Spleen (tissue), 11 donors: ENCODE data around the gene ABCB9. TPM values are rescaled to one million over a fixed set of nuclear protein-coding genes. Genes with fewer than 3 reads are reported as not detected.

Experiments used
- DNase-seq: peaks from one replicate; pipeline ENCODE4 v3.0.0-alpha.2; 2020
- H3K27ac ChIP-seq, 8 donors: fragments of 200-600 bp; sonication (generic) in 7 of 8; 1 replicate in 4 of 8; 2 replicates in 4 of 8; pipeline versions ENCODE4 v1.5.0 to v1.8.0; 2016 to 2021; ENCODE audit warnings: inconsistent platforms in 4 of 8, mild to moderate bottlenecking in 4 of 8, moderate library complexity in 1 of 8
- H3K27me3 ChIP-seq, 7 donors: fragments of 200-600 bp; sonication (generic) in 6 of 7; replicated peaks in 1 of 7; 1 replicate in 4 of 7; 2 replicates in 3 of 7; pipeline versions ENCODE4 v1.5.0 to v1.8.0; 2016 to 2021; ENCODE audit warnings: inconsistent platforms in 3 of 7, mild to moderate bottlenecking in 1 of 7
- H3K36me3 ChIP-seq, 6 donors: fragments of 200-600 bp; sonication (generic) in 5 of 6; 1 replicate in 4 of 6; 2 replicates in 2 of 6; pipeline versions ENCODE4 v1.5.0 to v1.8.0; 2016 to 2021; ENCODE audit warnings: inconsistent platforms in 2 of 6
- H3K4me1 ChIP-seq, 6 donors: fragments of 200-600 bp; sonication (generic) in 5 of 6; 1 replicate in 3 of 6; 2 replicates in 3 of 6; pipeline versions ENCODE4 v1.5.0 to v1.8.0; 2016 to 2021; ENCODE audit warnings: inconsistent platforms in 3 of 6
- H3K4me3 ChIP-seq, 8 donors: fragments of 200-600 bp; sonication (generic) in 7 of 8; 1 replicate in 4 of 8; 2 replicates in 4 of 8; pipeline versions ENCODE4 v1.5.0 to v1.8.0; 2016 to 2021; ENCODE audit warnings: inconsistent platforms in 4 of 8, mild to moderate bottlenecking in 4 of 8, moderate library complexity in 2 of 8
- H3K9me3 ChIP-seq, 8 donors: fragments of 200-600 bp; sonication (generic) in 7 of 8; 1 replicate in 4 of 8; 2 replicates in 4 of 8; pipeline versions ENCODE4 v1.5.0 to v1.8.0; 2016 to 2021; ENCODE audit warnings: inconsistent platforms in 4 of 8
- CTCF ChIP-seq, 11 experiments: fragments of 200-600 bp in 7 of 11; fragments of 450-650 bp in 4 of 11; sonication (generic) in 4 of 11; IDR thresholded peaks in 8 of 11; conservative IDR thresholded peaks in 3 of 11; 1 replicate in 7 of 11; 2 replicates in 4 of 11; pipeline versions ENCODE4 v1.4.0 to v1.8.0; 2016 to 2021; ENCODE audit warnings: antibody characterized with exemption in 11 of 11, inconsistent platforms in 4 of 11, mild to moderate bottlenecking in 1 of 11
- POLR2A ChIP-seq, 3 donors: fragments of 450-650 bp; IDR thresholded peaks; one replicate each; pipeline ENCODE4 v1.5.1; 2017; ENCODE audit warnings: antibody characterized with exemption in 3 of 3, mild to moderate bottlenecking in 1 of 3
- POLR2AphosphoS5 ChIP-seq, 3 donors: sonication (generic); formaldehyde crosslinking; IDR thresholded peaks; one replicate each; pipeline ENCODE4 v1.5.1; 2017; ENCODE audit warnings: antibody characterized with exemption in 3 of 3
- WGBS, 5 donors: extraction: QIAGEN DNeasy Blood & Tissue Kit in 3 of 5; methylation state at CpG; one replicate each; pipeline versions ENCODE4 v1.1.5 to v1.1.7; 2013 to 2018; 5-methylcytosine and 5-hydroxymethylcytosine counted together
- intact Hi-C: fragments of 100-400 bp; cut with DNase I; formaldehyde crosslinking; loops from one replicate; pipeline ENCODE4 v1.15.0; 2023; ENCODE audit warnings: low total_unique reads
- polyA plus RNA-seq, 3 donors: library from polyadenylated mRNA; stranded (reverse); fragments of 200-250 nt; gene quantifications; one replicate each; pipeline ENCODE4 v1.2.1, GENCODE V29; 2013
- total RNA-seq, 7 donors: library from RNA; depleted of rRNA in 3 of 7; stranded (reverse); fragments of >200 nt in 3 of 7; fragmentation: NEBNext Ultra II Directional in 4 of 7; extraction: Animal tissue kit (Norgen Biotek cat#: 25700) in 4 of 7; gene quantifications; one replicate each; pipeline versions ENCODE4 v1.1.0 to v1.2.1, GENCODE V29; 2016 to 2021
- donor health status: healthy with polysubstance abuse.
- donor health status: DM: no; HTN: no; CAD: no; lungs with moderate emphysema.
- donor health status: DM: no; HTN: no; CAD: no.
- donor health status: Bipolar disorder and iron deficiency.
- donor health status: healthy.
- donor health status: DM: no; HTN: no; CAD: no.
- donor health status: DM: yes; HTN: yes; CAD: no.

The ABCB9 gene
- total and polyA plus RNA-seq, 10 donors, result 1.5 to 6.2 (median 4.5) TPM

- Histone ChIP-seq H3K4me3 (no peak overlapping the region), H3K9me3 (no peaks in the 10 kb centered on the region), H3K4me1 (peaks cover 7 to 41% (median 28%) of the 10 kb centered on the region in 6 donors), H3K36me3 (peaks cover 0 to 6% (median 2%) of the 10 kb centered on the region in 6 donors), H3K27ac (no peak overlapping the region), H3K27me3 (no peaks in the 10 kb centered on the region)
- TF ChIP-seq POLR2A (IDR thresholded peaks at IDR 0.05), result no peak
- WGBS, 5 donors, result 75 to 94% (median 89%) methylated on average over 13 to 19 of the region's 19 CpGs
- intact Hi-C loops, result no loop called here
- no peak for DNase-seq
These were observed 1.6 kb downstream of the ABCB9 start for GRCh38 chr12:122964439-122965257.

- H3K27ac ChIP-seq, result no peak overlapping the region
- TF ChIP-seq POLR2A (IDR thresholded peaks at IDR 0.05), result no peak
- no peak for TF ChIP-seq CTCF (IDR thresholded peaks at IDR 0.05 in 8 of 11, conservative IDR thresholded peaks at IDR 0.05 in 3 of 11)
- no peak for TF ChIP-seq POLR2AphosphoS5 (IDR thresholded peaks at IDR 0.05)
- 46 to 74% (median 65%) methylated on average over 3 to 8 of the region's 8 CpGs for WGBS, 5 donors
- intact Hi-C loops, result no loop called here
- H3K4me3 ChIP-seq, result no peak overlapping the region
- H3K27me3 ChIP-seq, result no peaks in the 10 kb centered on the region
- peaks cover 7 to 41% (median 28%) of the 10 kb centered on the region in 6 donors for H3K4me1 ChIP-seq
- peaks cover 0 to 12% (median 2%) of the 10 kb centered on the region in 6 donors for H3K36me3 ChIP-seq
- no peaks in the 10 kb centered on the region for H3K9me3 ChIP-seq
- no peak for DNase-seq
These were observed 2.4 kb downstream of the ABCB9 start for GRCh38 chr12:122963941-122964265.

GRCh38 chr12:122961531-122962329, 4.5 kb downstream of the ABCB9 start:
- WGBS, 5 donors, result 81 to 91% (median 84%) methylated on average over 10 of the region's 10 CpGs
- no peaks in the 10 kb centered on the region for H3K27me3 ChIP-seq
- H3K27ac ChIP-seq, result no peak overlapping the region
- DNase-seq, result no peak
- peaks cover 0 to 12% (median 2%) of the 10 kb centered on the region in 6 donors for H3K36me3 ChIP-seq
- H3K4me1 ChIP-seq, result peaks cover 7 to 39% (median 26%) of the 10 kb centered on the region in 6 donors
- no peak for TF ChIP-seq CTCF (IDR thresholded peaks at IDR 0.05 in 8 of 11, conservative IDR thresholded peaks at IDR 0.05 in 3 of 11)
- no peak for TF ChIP-seq POLR2A (IDR thresholded peaks at IDR 0.05)
- no peak for TF ChIP-seq POLR2AphosphoS5 (IDR thresholded peaks at IDR 0.05)
- H3K4me3 ChIP-seq, result no peak overlapping the region
- intact Hi-C loops, result no loop called here
- no peaks in the 10 kb centered on the region for H3K9me3 ChIP-seq

- no peaks in the 10 kb centered on the region for H3K9me3 ChIP-seq
- TF ChIP-seq POLR2A (IDR thresholded peaks at IDR 0.05) (no peak), CTCF (IDR thresholded peaks at IDR 0.05 in 8 of 11, conservative IDR thresholded peaks at IDR 0.05 in 3 of 11) (no peak), POLR2AphosphoS5 (IDR thresholded peaks at IDR 0.05) (no peak)
- peaks cover 0 to 24% (median 15%) of the 10 kb centered on the region in 6 donors for H3K4me1 ChIP-seq
- no peak overlapping the region for H3K4me3 ChIP-seq
- DNase-seq, result no peak
- intact Hi-C loops, result no loop called here
- 90 to 95% (median 94%) methylated on average over 8 of the region's 8 CpGs for WGBS, 5 donors
- H3K27me3 ChIP-seq, result no peaks in the 10 kb centered on the region
- peaks cover 0 to 12% (median 2%) of the 10 kb centered on the region in 6 donors for H3K36me3 ChIP-seq
- H3K27ac ChIP-seq, result no peak overlapping the region
These were observed 6.1 kb downstream of the ABCB9 start for GRCh38 chr12:122960193-122960569.
